TTC549 (cell line): ENCODE results near the gene MMAB.

Experiments used
- FAIRE-seq: peaks from 2 replicates; lab custom pipeline; 2012; peaks lifted over from hg19 to GRCh38; lab: Jason Lieb, UNC

The MMAB gene

GRCh38 chr12:109504068-109504467 lies 69.2 kb downstream of the MMAB start:
- FAIRE-seq, result no peak
